AG10803 (cell line): ENCODE data around the gene USP38.

Experiments
- DNase-seq: peaks from one replicate; pipeline ENCODE4 v3.0.0; 2010; ENCODE audit warnings: low read depth
- H3K4me3 ChIP-seq: 2 replicates; pipeline ENCODE4 v1.5.1; 2011; ENCODE audit warnings: mild to moderate bottlenecking, low read length, control low read depth
- CTCF ChIP-seq: conservative IDR thresholded peaks from 2 replicates; pipeline ENCODE4 v1.5.1; 2011; ENCODE audit warnings: mild to moderate bottlenecking, low read length, control low read depth, inconsistent platforms

The USP38 gene

GRCh38 chr4:143183513-143184216 is 1.1 kb upstream of the USP38 start:
- H3K4me3 ChIP-seq = peak overlapping the region; percentile 82
- DNase-seq = no peak
- TF ChIP-seq CTCF = no peak

GRCh38 chr4:143184217-143184502 is 557 bp upstream of the USP38 start:
- TF ChIP-seq CTCF = no peak
- peak overlapping the region; percentile 82 for H3K4me3 ChIP-seq
- DNase-seq = no peak

GRCh38 chr4:143185253-143186107 is 763 bp downstream of the USP38 start:
- H3K4me3 ChIP-seq = peak overlapping the region; percentile 82
- no peak for TF ChIP-seq CTCF
- peak; percentile 17 for DNase-seq

- peak overlapping the region; percentile 82 for H3K4me3 ChIP-seq
- no peak for TF ChIP-seq CTCF
- peak; percentile 25 for DNase-seq
Measured at GRCh38 chr4:143186212-143186611, 1.5 kb downstream of the USP38 start.

GRCh38 chr4:143186649-143187048 is 1.9 kb downstream of the USP38 start:
- peak overlapping the region; percentile 82 for H3K4me3 ChIP-seq
- no peak for TF ChIP-seq CTCF
- DNase-seq = peak; percentile 4

GRCh38 chr4:143188136-143189088 is 3.7 kb downstream of the USP38 start:
- no peak for DNase-seq
- peak overlapping the region; percentile 82 for H3K4me3 ChIP-seq
- TF ChIP-seq CTCF = no peak
